ENCODE results near the gene ATP9B.
"Not testable (repeated sequence)": the region's sequence is repeated elsewhere in the genome, so short reads cannot be mapped to it uniquely, and the experiment has no call there.

The ATP9B gene

DNA sequence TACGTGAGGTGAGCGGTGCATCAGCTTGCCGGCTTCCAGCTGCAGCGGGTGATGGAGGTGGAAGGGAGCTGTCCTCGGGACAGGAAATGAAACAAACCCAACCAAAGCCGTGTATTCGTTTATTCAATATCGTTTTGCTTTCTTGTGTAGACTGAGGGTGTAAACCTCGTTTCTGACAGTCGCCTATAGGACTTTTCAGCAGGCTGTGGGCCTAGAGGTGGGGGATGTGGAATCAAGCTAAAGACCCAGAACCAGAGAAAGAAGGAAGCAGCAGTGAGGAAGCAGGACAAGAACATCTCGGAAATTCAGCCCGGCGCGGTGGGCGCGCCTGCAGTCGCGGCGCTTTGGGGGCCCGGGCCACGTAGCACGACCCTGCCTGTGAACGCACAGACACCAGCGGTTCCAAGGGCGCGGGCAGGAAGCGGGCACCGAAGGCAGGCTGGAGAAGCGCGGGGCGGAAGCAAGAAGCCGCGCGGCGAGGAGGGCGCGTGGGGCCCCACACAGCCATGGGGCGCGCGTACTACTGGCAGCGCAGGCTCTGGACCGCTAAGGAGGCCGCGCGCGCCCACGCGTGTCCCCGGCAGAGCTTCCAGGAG, 755 bp upstream of the ATP9B start:
- H3K4me3 ChIP-seq (ENCODE audit: low read depth, low read length) = peak overlapping the region; percentile 82
- DNase-seq (ENCODE audit: low read depth) = no peak

DNA sequence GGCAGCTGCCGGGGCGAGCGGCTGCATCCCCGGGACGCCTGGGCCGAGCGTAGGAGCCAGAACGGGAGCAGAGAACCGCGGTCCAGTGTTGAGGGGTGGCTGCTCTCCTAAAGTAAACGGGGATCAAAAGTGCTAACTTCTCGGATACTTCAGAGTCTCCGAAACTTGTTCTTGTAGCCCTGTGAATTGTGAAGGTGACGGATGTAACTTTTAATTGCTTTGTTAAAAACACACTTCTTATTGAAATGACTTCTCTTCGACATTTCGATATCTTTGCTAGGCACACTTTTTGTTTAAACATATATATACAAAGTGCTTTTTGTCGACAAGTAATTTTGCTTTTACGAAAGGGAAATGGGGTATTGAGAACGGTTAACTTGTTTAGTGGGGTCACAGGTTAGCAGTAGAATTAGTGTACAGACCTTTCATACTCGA, 540 bp downstream of the ATP9B start:
- peak overlapping the region; percentile 82 for H3K4me3 ChIP-seq (ENCODE audit: low read depth, low read length)
- no peak for DNase-seq (ENCODE audit: low read depth)

DNA sequence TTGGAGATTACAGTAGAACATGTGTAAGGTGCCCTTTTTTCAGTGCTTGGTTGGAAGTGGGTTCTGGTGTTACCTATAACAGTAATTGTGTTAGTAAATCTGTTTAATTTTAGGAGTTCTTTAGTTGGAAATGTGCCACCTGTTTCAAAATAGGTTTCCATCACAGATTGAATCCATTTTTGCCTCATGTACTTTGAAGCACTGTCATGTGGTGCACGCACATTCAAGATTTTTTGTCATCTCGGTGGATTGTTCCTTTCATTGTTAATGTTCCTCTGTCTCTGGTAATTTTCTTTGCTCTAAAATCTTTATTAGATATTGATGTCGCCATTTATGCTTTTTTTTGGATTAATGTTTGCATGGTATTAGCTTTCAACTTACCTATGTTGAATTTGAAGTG, 1.3 kb downstream of the ATP9B start:
- peak overlapping the region; percentile 82 for H3K4me3 ChIP-seq (ENCODE audit: low read depth, low read length)
- no peak for DNase-seq (ENCODE audit: low read depth)

DNA sequence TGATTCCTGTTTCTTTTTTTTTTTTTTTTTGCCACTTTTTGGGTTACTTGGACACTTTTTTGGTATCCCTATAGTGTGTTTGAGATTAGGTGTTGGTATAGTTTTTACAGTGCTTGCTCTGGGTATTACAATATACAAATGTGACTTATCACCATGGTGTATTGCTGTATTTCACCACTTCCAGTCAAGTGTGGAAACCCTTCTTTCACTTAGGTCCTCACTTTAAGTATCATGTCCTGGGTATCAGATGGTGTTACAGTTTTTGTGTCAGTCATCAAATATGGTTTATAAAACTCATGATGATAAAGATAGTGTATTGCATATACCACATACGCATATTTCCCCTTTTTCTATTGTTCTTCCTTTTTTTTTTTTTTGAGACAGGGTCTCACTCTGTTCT, 1.8 kb downstream of the ATP9B start:
- DNase-seq (ENCODE audit: low read depth) = no peak
- H3K4me3 ChIP-seq (ENCODE audit: low read depth, low read length) = no peak overlapping the region

DNA sequence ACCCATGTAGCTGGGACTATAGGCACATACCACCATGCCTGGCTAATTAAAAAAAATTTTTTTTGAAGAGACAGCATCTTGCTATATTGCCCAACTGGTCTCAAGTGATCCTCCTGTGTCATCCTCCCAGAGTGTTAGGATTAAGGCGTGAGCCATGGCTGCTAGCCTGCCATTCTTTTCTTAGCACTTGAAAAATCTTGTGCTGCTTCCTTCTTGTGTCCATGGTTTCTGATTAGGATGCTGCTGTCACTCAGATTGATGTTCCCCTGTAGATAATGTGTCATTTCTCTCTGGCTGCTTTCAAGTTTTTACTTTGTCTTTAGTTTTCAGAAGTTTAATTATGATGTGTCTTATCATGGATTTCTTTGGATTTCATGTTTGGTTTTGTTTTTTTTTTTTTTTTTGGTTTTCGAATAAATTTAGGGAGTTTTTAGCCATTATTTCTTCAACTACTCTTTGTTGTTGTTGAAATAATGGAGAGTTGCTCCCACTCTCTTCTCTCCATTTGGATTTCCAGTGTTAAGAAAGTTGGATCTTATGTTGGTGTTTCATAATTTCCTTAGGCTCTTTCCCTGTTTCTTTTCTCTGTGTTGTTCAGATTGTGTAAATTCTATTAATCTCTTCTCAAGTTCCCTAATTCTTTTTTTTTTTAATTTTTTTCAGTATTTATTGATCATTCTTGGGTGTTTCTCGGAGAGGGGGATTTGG, 2.5 kb downstream of the ATP9B start:
- no peak overlapping the region for H3K4me3 ChIP-seq (ENCODE audit: low read depth, low read length)
- DNase-seq (ENCODE audit: low read depth) = no peak

DNA sequence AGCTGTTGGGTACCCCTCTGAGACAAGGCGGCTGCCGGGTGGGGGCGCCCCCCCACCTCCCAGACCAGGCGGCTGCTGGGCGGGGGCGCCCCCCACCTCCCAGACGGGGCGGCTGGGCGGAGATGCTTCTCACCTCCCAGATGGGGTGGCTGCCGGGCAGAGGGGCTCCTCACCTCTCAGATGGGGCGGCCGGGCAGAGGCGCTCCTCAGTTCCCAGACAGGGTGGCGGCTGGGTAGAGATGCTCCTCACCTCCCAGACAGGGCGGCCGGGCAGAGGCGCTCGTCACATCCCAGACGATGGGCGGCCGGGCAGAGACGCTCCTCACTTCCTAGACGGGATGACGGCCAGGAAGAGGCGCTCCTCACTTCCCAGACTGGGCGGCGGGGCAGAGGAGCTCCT, 3.5 kb downstream of the ATP9B start:
- H3K4me3 ChIP-seq (ENCODE audit: low read depth, low read length); DNase-seq (ENCODE audit: low read depth): not testable (repeated sequence)

DNA sequence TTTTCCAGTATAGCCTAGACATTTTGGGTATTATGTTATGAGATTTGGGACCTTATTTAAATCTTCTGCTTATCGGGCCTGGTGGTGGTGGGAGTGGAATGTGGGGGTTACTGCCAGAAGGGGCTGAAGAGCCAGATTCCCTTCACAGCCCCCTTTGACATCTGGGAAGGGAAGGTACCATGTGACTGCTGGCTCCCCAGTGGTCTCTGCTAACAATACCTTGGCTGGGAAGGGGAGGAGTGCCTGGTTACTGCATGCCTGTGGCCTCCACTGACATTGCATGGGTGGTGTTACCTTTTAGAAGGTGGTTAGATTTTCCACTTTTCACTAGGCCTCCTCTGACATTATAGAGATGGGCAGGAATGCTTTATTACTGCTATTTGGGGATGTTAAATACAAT, 8.0 kb downstream of the ATP9B start:
- H3K4me3 ChIP-seq (ENCODE audit: low read depth, low read length) = no peak overlapping the region
- no peak for DNase-seq (ENCODE audit: low read depth)

DNA sequence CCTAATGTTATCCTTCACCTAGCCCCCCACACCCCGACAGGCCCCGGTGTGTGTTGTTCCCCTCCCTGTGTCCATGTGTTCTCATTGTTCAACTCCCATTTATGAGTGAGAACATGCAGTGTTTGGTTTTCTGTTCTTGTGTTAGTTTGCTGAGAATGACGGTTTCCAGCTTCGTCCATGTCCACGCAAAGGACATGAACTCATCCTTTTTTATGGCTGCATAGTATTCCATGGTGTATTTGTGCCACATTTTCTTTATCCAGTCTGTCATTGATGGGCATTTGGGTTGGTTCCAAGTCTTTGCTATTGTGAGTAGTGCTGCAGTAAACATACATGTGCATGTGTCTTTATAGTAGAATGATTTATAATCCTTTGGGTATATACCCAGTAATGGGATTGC, 9.6 kb downstream of the ATP9B start:
- not testable (repeated sequence) for H3K4me3 ChIP-seq (ENCODE audit: low read depth, low read length); DNase-seq (ENCODE audit: low read depth)

DNA sequence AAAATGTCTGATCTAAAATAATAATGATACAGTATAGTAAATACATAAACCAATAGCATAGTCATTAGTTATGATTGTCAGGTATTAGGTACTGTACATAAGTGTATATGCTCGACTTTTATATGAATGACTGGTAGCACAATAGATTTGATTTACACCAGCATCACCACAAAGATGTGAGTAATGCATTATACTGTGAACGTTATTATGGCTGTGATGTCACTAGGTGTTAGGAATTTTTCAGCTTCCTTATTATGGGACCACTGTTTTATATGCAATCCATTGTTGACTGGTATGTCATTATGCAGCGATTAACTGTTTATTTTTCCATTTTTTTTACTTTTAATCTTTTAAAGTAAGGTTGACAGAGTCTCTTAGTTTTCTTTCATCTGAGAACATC, 23.7 kb downstream of the ATP9B start:
- no peak overlapping the region for H3K4me3 ChIP-seq (ENCODE audit: low read depth, low read length)
- no peak for DNase-seq (ENCODE audit: low read depth)

DNA sequence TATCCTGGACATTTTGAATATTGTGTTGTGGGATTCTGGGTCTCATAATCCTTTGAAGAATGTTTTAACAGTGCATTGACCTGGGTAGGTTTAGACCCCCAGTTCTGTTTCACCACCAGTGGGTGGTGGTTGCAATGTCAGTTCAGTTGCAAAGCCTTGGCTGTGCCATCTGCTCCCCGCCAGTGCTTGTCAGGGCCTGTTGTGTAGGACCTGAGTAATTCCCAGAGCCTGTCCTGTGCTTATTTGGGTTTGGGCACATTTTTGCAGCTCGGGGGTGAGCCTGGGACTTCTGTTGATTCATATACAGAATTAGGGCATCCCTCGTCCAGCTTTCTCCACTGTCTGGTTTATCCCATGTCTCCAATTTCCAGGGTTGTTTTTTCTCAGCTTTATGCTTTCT, 24.8 kb downstream of the ATP9B start:
- DNase-seq (ENCODE audit: low read depth) = no peak
- no peak overlapping the region for H3K4me3 ChIP-seq (ENCODE audit: low read depth, low read length)

DNA sequence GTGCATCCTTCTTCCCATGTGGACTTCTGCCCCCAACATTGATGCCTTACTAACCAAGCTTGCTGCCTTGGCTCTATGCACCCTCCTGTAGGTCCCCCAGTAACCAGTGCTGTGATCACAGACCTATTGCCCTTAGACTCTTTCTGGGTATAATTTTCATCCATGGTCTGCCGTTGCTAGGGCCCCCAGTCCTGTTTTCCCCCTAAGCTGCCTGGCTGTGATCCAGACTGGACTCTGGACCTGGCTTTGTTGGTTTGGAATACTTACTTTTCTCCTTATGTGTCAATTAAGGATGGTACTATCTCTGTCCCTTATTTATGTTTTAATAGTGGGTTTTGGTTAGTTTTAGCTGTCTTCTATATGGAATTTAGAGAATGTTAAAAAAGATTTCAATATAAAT, 26.0 kb downstream of the ATP9B start:
- DNase-seq (ENCODE audit: low read depth) = no peak
- H3K4me3 ChIP-seq (ENCODE audit: low read depth, low read length) = no peak overlapping the region

DNA sequence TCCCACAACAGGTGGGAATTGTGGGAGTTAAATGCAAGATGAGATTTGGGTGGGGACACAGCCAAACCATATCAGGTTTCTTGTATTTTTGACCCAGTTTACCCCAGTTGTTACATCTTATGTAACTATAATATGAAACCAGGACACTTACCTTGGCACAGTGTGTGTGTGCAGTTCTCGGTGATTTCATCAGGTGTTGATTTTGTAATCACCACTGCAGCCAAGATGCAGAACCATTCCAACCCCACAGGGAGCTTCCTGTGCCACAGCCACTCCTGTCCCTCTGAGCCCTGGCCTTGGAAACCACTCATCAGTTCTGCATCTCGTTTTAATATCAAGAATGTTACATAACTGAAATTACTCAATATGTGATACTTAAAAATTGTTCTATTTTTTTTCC, 31.8 kb downstream of the ATP9B start:
- DNase-seq (ENCODE audit: low read depth) = no peak
- H3K4me3 ChIP-seq (ENCODE audit: low read depth, low read length) = no peak overlapping the region

DNA sequence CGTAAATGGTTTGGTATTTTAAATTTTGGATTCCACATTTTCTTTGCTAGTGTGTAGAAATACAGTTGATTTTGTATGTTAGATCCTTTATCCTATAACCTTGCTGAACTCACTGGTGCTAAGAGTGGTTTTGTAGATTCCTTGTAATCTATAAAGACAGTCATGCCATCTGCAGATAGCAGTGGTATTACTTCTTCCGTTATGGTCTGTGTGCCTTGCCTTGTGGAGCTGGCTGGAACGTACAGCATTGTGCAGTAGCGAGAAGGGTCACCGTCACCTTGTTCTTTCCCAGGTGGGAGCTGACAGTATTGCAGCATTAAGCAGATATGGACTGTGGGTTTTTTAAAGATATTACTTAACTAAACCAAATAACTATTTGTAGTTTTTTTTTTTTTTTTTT, 33.7 kb downstream of the ATP9B start:
- DNase-seq (ENCODE audit: low read depth) = no peak
- no peak overlapping the region for H3K4me3 ChIP-seq (ENCODE audit: low read depth, low read length)

DNA sequence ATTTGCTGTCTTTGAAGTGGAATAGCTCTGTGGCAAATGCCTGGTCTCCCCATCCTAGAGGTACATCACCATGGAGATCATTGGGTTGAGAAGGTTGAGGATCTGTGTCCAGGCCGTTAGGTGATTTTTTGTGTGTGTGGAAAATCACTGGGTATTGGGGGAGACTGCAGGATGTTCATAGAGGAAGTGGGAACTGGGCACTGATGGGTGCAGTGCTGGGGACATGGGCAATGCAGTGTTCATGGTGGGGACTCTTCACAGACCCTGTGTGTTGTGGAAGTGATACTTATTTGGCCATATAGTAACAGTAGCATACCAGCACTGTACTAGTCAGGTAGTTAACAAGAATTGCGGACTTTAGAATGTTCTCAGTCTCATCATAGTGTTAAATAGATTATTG, 34.9 kb downstream of the ATP9B start:
- no peak for DNase-seq (ENCODE audit: low read depth)
- no peak overlapping the region for H3K4me3 ChIP-seq (ENCODE audit: low read depth, low read length)

DNA sequence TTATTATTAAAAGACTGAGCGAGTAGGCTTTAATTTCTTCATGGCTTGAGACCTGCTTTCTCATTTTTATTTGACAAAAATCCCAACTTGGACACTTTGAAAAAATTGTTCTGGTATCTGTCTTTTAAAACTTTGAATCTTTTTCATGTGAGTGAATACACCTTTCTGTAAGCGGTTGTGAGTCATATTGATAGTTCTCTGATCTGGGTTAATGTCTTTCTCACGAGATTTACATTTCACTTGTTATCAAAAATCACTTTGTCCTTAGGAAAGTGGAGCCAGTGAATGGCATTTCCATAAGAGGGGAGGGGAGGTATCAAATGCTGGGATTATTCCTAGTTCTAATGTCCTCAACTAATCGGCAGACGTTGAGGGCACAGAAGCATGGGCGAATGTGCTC, 36.3 kb downstream of the ATP9B start:
- no peak overlapping the region for H3K4me3 ChIP-seq (ENCODE audit: low read depth, low read length)
- no peak for DNase-seq (ENCODE audit: low read depth)

DNA sequence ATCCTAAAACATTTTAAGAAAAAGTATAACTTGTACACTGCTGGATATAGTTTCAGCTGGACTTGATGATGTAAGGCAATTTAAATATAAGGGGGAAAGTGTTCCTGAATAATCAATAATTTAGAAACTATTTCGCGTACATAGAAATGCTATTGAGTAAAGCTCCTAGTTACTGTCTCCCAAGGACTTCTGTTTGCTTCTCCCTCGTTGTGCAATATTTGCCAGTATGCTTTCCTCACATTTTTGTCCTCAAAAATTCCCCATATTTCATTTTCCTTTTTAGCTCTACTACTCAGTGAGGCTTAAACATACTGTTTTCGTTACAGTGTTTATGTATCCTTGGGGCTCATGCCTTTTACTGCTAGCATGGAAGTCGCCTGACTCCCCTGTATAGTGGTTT, 36.9 kb downstream of the ATP9B start:
- no peak for DNase-seq (ENCODE audit: low read depth)
- H3K4me3 ChIP-seq (ENCODE audit: low read depth, low read length) = no peak overlapping the region

DNA sequence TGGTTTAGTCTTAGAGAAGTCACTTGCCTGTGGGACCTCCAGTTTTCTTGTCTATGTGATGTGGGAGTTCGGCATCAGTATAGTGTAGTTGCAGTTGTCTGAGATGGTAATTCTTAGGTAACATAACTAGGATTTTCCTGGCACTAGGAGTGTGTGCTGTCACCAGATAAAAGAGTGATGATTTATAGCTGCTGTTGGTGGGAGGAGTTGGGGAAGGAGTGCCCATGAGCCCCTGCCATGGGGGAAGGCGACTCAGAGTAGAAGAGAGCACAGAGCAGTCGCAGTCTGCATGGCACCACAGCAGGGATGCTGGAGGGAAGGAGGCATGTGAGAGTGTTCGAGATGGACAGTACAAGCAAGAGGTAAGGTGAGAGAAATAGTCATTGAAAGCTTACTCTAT, 38.7 kb downstream of the ATP9B start:
- DNase-seq (ENCODE audit: low read depth) = no peak

DNA sequence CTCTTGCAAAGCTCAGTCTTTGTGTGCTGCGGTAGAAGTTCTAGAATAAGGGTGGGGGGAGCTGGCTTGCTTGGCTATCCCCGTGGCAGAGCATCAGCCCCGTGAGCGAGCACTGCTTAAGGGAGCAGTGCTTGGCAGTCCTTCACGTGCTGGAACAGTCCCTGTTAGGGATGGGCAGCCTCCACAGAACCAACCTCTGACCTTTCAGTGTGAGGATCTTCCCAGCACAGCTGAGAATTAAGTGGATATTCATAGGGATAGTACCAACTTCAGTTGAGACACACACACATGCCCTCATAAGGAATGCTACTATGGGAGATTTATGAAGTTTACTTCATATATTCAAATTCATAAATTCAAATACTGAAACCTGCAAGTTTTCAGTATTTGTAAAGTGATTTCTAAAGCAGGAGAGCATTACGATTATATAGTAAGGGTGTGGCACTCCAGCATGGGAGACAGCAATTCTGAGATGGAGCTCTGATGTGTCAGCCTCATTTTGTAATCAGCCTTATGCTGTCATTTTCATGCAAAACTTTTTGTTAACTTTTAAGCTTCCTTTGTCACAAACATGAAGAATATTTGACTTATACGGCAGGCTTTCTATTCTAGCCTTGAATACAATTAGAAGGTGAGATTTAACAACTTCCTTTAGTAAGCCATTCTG, 39.5 kb downstream of the ATP9B start:
- no peak overlapping the region for H3K4me3 ChIP-seq (ENCODE audit: low read depth, low read length)
- no peak for DNase-seq (ENCODE audit: low read depth)

More for the DNA sequence above, 38.7 kb downstream of the ATP9B start:
- no peak overlapping the region for H3K4me3 ChIP-seq (ENCODE audit: low read depth, low read length)

DNA sequence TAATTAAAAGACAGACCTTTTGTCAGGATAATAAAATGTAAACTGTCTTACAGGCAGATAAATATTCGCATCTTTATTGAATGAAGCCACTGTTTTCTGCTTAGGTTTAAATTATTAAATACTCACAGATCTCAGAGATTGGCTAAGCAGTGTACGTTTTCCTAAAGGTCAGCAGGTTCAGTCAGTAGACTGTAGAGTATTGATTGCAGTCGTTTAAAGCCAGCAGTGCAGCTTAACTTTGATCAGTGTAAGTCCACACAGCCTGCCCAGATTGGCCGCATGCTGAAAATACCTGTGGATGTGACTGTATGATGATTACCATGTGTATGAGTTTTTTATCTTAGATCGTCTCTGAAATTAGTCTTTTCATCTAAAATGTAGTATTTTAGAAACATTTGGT, 42.3 kb downstream of the ATP9B start:
- H3K4me3 ChIP-seq (ENCODE audit: low read depth, low read length) = no peak overlapping the region
- DNase-seq (ENCODE audit: low read depth) = no peak

DNA sequence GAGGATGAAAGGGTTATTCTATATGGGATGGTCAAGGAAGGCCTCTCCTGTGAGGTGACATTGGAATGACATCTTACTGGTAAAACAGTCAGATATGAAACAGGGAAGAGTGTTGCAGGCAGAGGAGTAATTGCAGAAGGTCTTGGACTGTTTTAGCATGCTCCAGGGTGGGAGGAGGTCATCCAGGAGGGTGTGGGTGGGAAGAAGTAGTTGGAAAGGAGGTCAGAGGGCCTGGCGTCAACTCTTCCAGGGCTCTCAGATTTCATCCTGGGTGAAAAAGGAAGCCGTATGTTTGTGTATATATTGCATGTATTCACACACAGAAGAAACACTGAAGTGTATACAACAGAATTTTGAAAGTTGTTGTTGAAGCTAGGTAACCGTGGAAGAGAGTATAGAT, 48.2 kb downstream of the ATP9B start:
- H3K4me3 ChIP-seq (ENCODE audit: low read depth, low read length) = no peak overlapping the region
- DNase-seq (ENCODE audit: low read depth) = peak; percentile 6

DNA sequence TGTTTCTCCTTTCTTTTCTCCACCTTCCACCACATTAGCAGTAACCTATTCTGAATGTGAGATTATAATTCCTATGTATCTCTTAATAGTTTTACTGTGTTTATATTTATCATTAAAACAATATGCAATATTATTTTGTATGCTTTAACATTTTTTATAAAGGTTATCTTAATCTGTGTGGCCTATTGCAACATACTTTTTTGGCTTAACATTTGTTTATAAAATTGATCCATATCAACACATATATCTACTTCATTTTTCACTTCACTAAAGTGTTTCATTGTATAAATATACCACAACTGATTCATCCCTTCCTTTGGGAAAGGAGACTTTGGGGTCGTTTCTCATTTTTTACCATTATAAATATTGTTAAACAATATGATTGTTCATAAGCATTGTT, 48.6 kb downstream of the ATP9B start:
- no peak overlapping the region for H3K4me3 ChIP-seq (ENCODE audit: low read depth, low read length)

More for the DNA sequence above, 48.6 kb downstream of the ATP9B start:
- no peak for DNase-seq (ENCODE audit: low read depth)

Data from skeletal muscle cell (primary cell).